Measurements from ENCODE around the gene CMTR1.

Gene CMTR1

GRCh38 chr6:37456816-37457560 is 24.0 kb downstream of the CMTR1 start:
- no peak overlapping the region for H3K4me3 ChIP-seq (ENCODE audit: low read depth, low read length)
- DNase-seq (ENCODE audit: low read depth), result no peak
- TF ChIP-seq MYC (IDR thresholded peaks at IDR 0.05; ENCODE audit: low read depth, low read length) (no peak), MAX (IDR thresholded peaks at IDR 0.05; ENCODE audit: low read depth, low read length) (no peak), POLR2A (IDR thresholded peaks at IDR 0.05; ENCODE audit: extremely low read depth, insufficient read length) (no peak)
- TF ChIP-seq, protein P1, sequence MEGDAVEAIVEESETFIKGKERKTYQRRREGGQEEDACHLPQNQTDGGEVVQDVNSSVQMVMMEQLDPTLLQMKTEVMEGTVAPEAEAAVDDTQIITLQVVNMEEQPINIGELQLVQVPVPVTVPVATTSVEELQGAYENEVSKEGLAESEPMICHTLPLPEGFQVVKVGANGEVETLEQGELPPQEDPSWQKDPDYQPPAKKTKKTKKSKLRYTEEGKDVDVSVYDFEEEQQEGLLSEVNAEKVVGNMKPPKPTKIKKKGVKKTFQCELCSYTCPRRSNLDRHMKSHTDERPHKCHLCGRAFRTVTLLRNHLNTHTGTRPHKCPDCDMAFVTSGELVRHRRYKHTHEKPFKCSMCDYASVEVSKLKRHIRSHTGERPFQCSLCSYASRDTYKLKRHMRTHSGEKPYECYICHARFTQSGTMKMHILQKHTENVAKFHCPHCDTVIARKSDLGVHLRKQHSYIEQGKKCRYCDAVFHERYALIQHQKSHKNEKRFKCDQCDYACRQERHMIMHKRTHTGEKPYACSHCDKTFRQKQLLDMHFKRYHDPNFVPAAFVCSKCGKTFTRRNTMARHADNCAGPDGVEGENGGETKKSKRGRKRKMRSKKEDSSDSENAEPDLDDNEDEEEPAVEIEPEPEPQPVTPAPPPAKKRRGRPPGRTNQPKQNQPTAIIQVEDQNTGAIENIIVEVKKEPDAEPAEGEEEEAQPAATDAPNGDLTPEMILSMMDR (IDR thresholded peaks at IDR 0.05; ENCODE audit: low read depth, low read length), result no peak

GRCh38 chr6:37459981-37460800 is 27.2 kb downstream of the CMTR1 start:
- TF ChIP-seq MAX (IDR thresholded peaks at IDR 0.05; ENCODE audit: low read depth, low read length), result no peak
- no peak for TF ChIP-seq POLR2A (IDR thresholded peaks at IDR 0.05; ENCODE audit: extremely low read depth, insufficient read length)
- TF ChIP-seq, protein P1 (IDR thresholded peaks at IDR 0.05; ENCODE audit: low read depth, low read length), result no peak
- no peak for TF ChIP-seq MYC (IDR thresholded peaks at IDR 0.05; ENCODE audit: low read depth, low read length)
- DNase-seq (ENCODE audit: low read depth), result peak; percentile 20
- no peak overlapping the region for H3K4me3 ChIP-seq (ENCODE audit: low read depth, low read length)

GRCh38 chr6:37460805-37461204 is 27.8 kb downstream of the CMTR1 start:
- DNase-seq (ENCODE audit: low read depth), result no peak
- no peak overlapping the region for H3K4me3 ChIP-seq (ENCODE audit: low read depth, low read length)
- TF ChIP-seq, protein P1 (IDR thresholded peaks at IDR 0.05; ENCODE audit: low read depth, low read length), result no peak
- TF ChIP-seq MYC (IDR thresholded peaks at IDR 0.05; ENCODE audit: low read depth, low read length) (no peak), MAX (IDR thresholded peaks at IDR 0.05; ENCODE audit: low read depth, low read length) (no peak), POLR2A (IDR thresholded peaks at IDR 0.05; ENCODE audit: extremely low read depth, insufficient read length) (no peak)

- H3K4me3 ChIP-seq (ENCODE audit: low read depth, low read length), result no peak overlapping the region
- TF ChIP-seq, protein P1 (IDR thresholded peaks at IDR 0.05; ENCODE audit: low read depth, low read length), result no peak
- TF ChIP-seq POLR2A (IDR thresholded peaks at IDR 0.05; ENCODE audit: extremely low read depth, insufficient read length) (no peak), MYC (IDR thresholded peaks at IDR 0.05; ENCODE audit: low read depth, low read length) (no peak), MAX (IDR thresholded peaks at IDR 0.05; ENCODE audit: low read depth, low read length) (no peak)
- DNase-seq (ENCODE audit: low read depth), result no peak
These were observed 30.1 kb downstream of the CMTR1 start for GRCh38 chr6:37463110-37463509.

GRCh38 chr6:37467718-37468117 is 34.7 kb downstream of the CMTR1 start:
- no peak overlapping the region for H3K4me3 ChIP-seq (ENCODE audit: low read depth, low read length)
- no peak for DNase-seq (ENCODE audit: low read depth)
- TF ChIP-seq, protein P1 (IDR thresholded peaks at IDR 0.05; ENCODE audit: low read depth, low read length), result no peak
- TF ChIP-seq POLR2A (IDR thresholded peaks at IDR 0.05; ENCODE audit: extremely low read depth, insufficient read length), result no peak
